DOHH2 (cell line): ENCODE data around the gene SAMHD1.
"Not testable (repeated sequence)": the region's sequence is repeated elsewhere in the genome, so short reads cannot be mapped to it uniquely, and the experiment has no call there.

Experiments
- H3F3A ChIP-seq: fragments of 200-600 bp; sonication (generic), shearing (Covaris generic); 2 replicates; pipeline ENCODE4 v1.6.0; 2016; ENCODE audit warnings: antibody characterized with exemption, mild to moderate bottlenecking; ENCODE audit not compliant: control insufficient read depth, insufficient read depth
- H3K27ac ChIP-seq: fragments of 200-600 bp; sonication (generic); 2 replicates; pipeline ENCODE4 v1.5.1; 2014; ENCODE audit warnings: low read depth, mild to moderate bottlenecking, low read length, moderate library complexity
- H3K27me3 ChIP-seq: fragments of 200-600 bp; sonication (generic); 2 replicates; pipeline ENCODE4 v1.6.1; 2014; ENCODE audit warnings: mild to moderate bottlenecking, low read length, mixed read lengths; ENCODE audit not compliant: control insufficient read depth
- H3K36me3 ChIP-seq: fragments of 200-600 bp; sonication (generic); 2 replicates; pipeline ENCODE4 v1.6.1; 2014; ENCODE audit warnings: mild to moderate bottlenecking, low read length, moderate library complexity, mixed read lengths; ENCODE audit not compliant: control insufficient read depth
- H3K4me1 ChIP-seq: fragments of 200-600 bp; sonication (generic); 2 replicates; pipeline ENCODE4 v1.6.1; 2014; ENCODE audit warnings: mild to moderate bottlenecking, low read length, mixed read lengths; ENCODE audit not compliant: control insufficient read depth
- H3K4me2 ChIP-seq: fragments of 200-600 bp; sonication (generic); 2 replicates; pipeline ENCODE4 v1.6.0; 2014; ENCODE audit warnings: mild to moderate bottlenecking, low read length, moderate library complexity
- H3K4me3 ChIP-seq: fragments of 200-600 bp; sonication (generic); 2 replicates; pipeline ENCODE4 v1.5.1; 2014; ENCODE audit warnings: mild to moderate bottlenecking, low read length, mixed read lengths
- H3K79me2 ChIP-seq: fragments of 200-600 bp; sonication (generic); 2 replicates; pipeline ENCODE4 v1.6.1; 2014; ENCODE audit warnings: mild to moderate bottlenecking, low read length, mixed read lengths; ENCODE audit not compliant: control insufficient read depth
- H3K9me2 ChIP-seq: fragments of 200-600 bp; sonication (generic); replicated peaks from 2 replicates; pipeline ENCODE4 v1.6.1; 2014; ENCODE audit warnings: mild to moderate bottlenecking, low read length, mixed read lengths; ENCODE audit not compliant: control insufficient read depth
- H3K9me3 ChIP-seq: fragments of 200-600 bp; sonication (generic); 2 replicates; pipeline ENCODE4 v1.6.1; 2014; ENCODE audit warnings: antibody characterized with exemption, low read length, mixed read lengths; ENCODE audit not compliant: control insufficient read depth, insufficient read depth
- H4K20me1 ChIP-seq: fragments of 200-600 bp; sonication (generic); 2 replicates; pipeline ENCODE4 v1.6.0; 2014; ENCODE audit warnings: low read depth, mild to moderate bottlenecking, antibody characterized with exemption, low read length, moderate library complexity; ENCODE audit not compliant: control insufficient read depth, insufficient read depth
- EZH2phosphoT487 ChIP-seq: fragments of 200-600 bp; sonication (generic); IDR thresholded peaks from 2 replicates; pipeline ENCODE4 v1.6.1; 2017; ENCODE audit warnings: borderline replicate concordance, mild to moderate bottlenecking, antibody characterized with exemption, low read length, moderate library complexity, mixed read lengths
- TF ChIP-seq, protein P1 (sequence below): fragments of 200-600 bp; sonication (generic); IDR thresholded peaks from one replicate; pipeline ENCODE4 v1.5.1; 2014; ENCODE audit warnings: antibody characterized with exemption, mild to moderate bottlenecking, low read depth, low read length; ENCODE audit not compliant: poor library complexity, severe bottlenecking

The SAMHD1 gene

DNA sequence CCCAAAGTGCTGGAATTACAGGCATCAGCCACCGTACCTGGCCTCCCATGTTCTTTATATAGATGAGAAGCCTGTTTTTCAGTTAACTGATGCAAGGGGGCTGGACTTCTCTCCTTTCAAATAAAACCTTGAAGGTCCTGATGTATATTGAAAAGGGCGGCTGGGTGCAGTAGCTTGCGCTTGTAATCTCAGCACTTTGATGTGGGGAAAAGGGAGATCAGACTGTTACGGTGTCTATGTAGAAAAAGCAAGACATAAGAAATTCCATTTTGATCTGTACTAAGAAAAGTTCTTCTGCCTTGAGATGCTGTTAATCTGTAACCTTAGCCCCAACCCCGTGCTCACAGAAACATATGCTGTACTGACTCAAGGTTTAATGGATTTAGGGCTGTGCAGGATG, 16.1 kb upstream of the SAMHD1 start:
- no peaks in the 10 kb centered on the region for H4K20me1 ChIP-seq
- peaks cover 12% of the 10 kb centered on the region for H3K4me1 ChIP-seq
- H3K27me3 ChIP-seq, result no peaks in the 10 kb centered on the region
- no peaks in the 10 kb centered on the region for H3K9me2 ChIP-seq
- H3K4me3 ChIP-seq, result no peak overlapping the region
- no peak overlapping the region for H3K27ac ChIP-seq
- peaks cover 3% of the 10 kb centered on the region; the same call in 1 of the 2 replicates for H3K9me3 ChIP-seq
- TF ChIP-seq, protein P1, sequence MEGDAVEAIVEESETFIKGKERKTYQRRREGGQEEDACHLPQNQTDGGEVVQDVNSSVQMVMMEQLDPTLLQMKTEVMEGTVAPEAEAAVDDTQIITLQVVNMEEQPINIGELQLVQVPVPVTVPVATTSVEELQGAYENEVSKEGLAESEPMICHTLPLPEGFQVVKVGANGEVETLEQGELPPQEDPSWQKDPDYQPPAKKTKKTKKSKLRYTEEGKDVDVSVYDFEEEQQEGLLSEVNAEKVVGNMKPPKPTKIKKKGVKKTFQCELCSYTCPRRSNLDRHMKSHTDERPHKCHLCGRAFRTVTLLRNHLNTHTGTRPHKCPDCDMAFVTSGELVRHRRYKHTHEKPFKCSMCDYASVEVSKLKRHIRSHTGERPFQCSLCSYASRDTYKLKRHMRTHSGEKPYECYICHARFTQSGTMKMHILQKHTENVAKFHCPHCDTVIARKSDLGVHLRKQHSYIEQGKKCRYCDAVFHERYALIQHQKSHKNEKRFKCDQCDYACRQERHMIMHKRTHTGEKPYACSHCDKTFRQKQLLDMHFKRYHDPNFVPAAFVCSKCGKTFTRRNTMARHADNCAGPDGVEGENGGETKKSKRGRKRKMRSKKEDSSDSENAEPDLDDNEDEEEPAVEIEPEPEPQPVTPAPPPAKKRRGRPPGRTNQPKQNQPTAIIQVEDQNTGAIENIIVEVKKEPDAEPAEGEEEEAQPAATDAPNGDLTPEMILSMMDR, result no peak
- no peak for TF ChIP-seq EZH2phosphoT487
- H3K4me2 ChIP-seq, result no peak overlapping the region
- H3F3A ChIP-seq, result no peaks in the 10 kb centered on the region
- no peaks in the 10 kb centered on the region for H3K79me2 ChIP-seq
- H3K36me3 ChIP-seq, result no peaks in the 10 kb centered on the region

- not testable (repeated sequence) for H3K9me3 ChIP-seq, H3K36me3 ChIP-seq, H3K9me2 ChIP-seq, H3K27me3 ChIP-seq, H3K4me2 ChIP-seq, H3K4me3 ChIP-seq, H3K27ac ChIP-seq, H3F3A ChIP-seq, H3K79me2 ChIP-seq, H4K20me1 ChIP-seq
- H3K4me1 ChIP-seq, result peaks cover 12% of the 10 kb centered on the region
Observed at GRCh38 chr20:36966965-36967364, 15.5 kb upstream of the SAMHD1 start.

- not testable (repeated sequence) for H3K27me3 ChIP-seq, H3K79me2 ChIP-seq, H4K20me1 ChIP-seq, H3K4me1 ChIP-seq, H3K9me2 ChIP-seq, H3F3A ChIP-seq, H3K36me3 ChIP-seq, H3K9me3 ChIP-seq, H3K27ac ChIP-seq, H3K4me3 ChIP-seq, H3K4me2 ChIP-seq
Observed at GRCh38 chr20:36962354-36962941, 10.9 kb upstream of the SAMHD1 start.

DNA sequence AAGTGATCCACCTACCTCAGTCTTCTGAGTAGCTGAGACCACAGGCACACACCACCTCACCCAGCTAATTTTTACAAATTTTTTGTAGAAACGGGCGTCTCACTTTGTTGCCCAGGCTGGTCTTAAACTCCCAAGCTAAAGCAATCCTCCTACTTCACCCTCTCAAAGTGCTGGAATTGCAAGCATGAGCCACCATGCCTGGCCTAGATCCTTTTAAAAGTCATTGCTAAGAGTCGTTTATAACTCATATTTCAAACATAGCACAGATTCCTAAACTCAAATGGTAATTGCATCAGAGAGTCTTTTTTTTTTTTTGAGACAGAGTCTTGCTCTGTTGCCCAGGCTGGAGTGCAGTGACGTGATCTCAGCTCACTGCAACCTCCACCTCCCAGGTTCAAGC, 7.7 kb upstream of the SAMHD1 start:
- H3K36me3 ChIP-seq, result no peaks in the 10 kb centered on the region
- no peak overlapping the region for H3K4me2 ChIP-seq
- H4K20me1 ChIP-seq, result no peaks in the 10 kb centered on the region
- no peaks in the 10 kb centered on the region for H3K27me3 ChIP-seq
- TF ChIP-seq, protein P1, result no peak
- no peak for TF ChIP-seq EZH2phosphoT487
- H3K79me2 ChIP-seq, result no peaks in the 10 kb centered on the region
- no peaks in the 10 kb centered on the region for H3K9me2 ChIP-seq
- no peaks in the 10 kb centered on the region for H3F3A ChIP-seq
- H3K9me3 ChIP-seq, result peaks cover 3% of the 10 kb centered on the region; the same call in 1 of the 2 replicates
- H3K4me3 ChIP-seq, result no peak overlapping the region
- H3K27ac ChIP-seq, result no peak overlapping the region
- H3K4me1 ChIP-seq, result peaks cover 7% of the 10 kb centered on the region
